Measurements from ENCODE around the gene TMEM91. TPM values are rescaled to one million over a fixed set of nuclear protein-coding genes. Genes with fewer than 3 reads are reported as not detected.

The TMEM91 gene
- total RNA-seq, 1 donor from 2014 or later = 52.6 TPM

GRCh38 chr19:41391618-41392017 lies 15.3 kb downstream of the TMEM91 start:
- Mint-ChIP-seq H3K9me3 (ENCODE audit: unreplicated experiment) (peaks cover 9% of the 10 kb centered on the region), H3K4me1 (ENCODE audit: low read depth, unreplicated experiment) (peaks cover 8% of the 10 kb centered on the region), H3K36me3 (ENCODE audit: unreplicated experiment) (no peaks in the 10 kb centered on the region), H3K27ac (ENCODE audit: unreplicated experiment) (no peak overlapping the region), H3K27me3 (ENCODE audit: unreplicated experiment) (no peaks in the 10 kb centered on the region), H3K4me3 (ENCODE audit: unreplicated experiment) (no peak overlapping the region)
- no peak for TF ChIP-seq CTCF (IDR thresholded peaks at IDR 0.05; ENCODE audit: partially characterized antibody, unreplicated experiment)
- no peak for DNase-seq

GRCh38 chr19:41392775-41393174 lies 16.4 kb downstream of the TMEM91 start:
- Mint-ChIP-seq H3K27me3 (ENCODE audit: unreplicated experiment) (peaks cover 6% of the 10 kb centered on the region), H3K27ac (ENCODE audit: unreplicated experiment) (no peak overlapping the region)
- DNase-seq = no peak

GRCh38 chr19:41395355-41395754 lies 19.0 kb downstream of the TMEM91 start:
- Mint-ChIP-seq H3K27ac (ENCODE audit: unreplicated experiment) (peak overlapping the region; percentile 14), H3K9me3 (ENCODE audit: unreplicated experiment) (peaks cover 13% of the 10 kb centered on the region), H3K27me3 (ENCODE audit: unreplicated experiment) (peaks cover 6% of the 10 kb centered on the region), H3K4me1 (ENCODE audit: low read depth, unreplicated experiment) (peaks cover 20% of the 10 kb centered on the region), H3K4me3 (ENCODE audit: unreplicated experiment) (peak overlapping the region; percentile 61), H3K36me3 (ENCODE audit: unreplicated experiment) (no peaks in the 10 kb centered on the region)
- DNase-seq = no peak
- no peak for TF ChIP-seq CTCF (IDR thresholded peaks at IDR 0.05; ENCODE audit: partially characterized antibody, unreplicated experiment)

More at GRCh38 chr19:41392775-41393174, 16.4 kb downstream of the TMEM91 start:
- TF ChIP-seq CTCF (IDR thresholded peaks at IDR 0.05; ENCODE audit: partially characterized antibody, unreplicated experiment) = no peak
- Mint-ChIP-seq H3K4me3 (ENCODE audit: unreplicated experiment) (no peak overlapping the region), H3K9me3 (ENCODE audit: unreplicated experiment) (peaks cover 13% of the 10 kb centered on the region), H3K36me3 (ENCODE audit: unreplicated experiment) (no peaks in the 10 kb centered on the region), H3K4me1 (ENCODE audit: low read depth, unreplicated experiment) (peaks cover 8% of the 10 kb centered on the region)

- Mint-ChIP-seq H3K4me3 (ENCODE audit: unreplicated experiment) (peak within 1 kb of the TSS; percentile 97), H3K4me1 (ENCODE audit: low read depth, unreplicated experiment) (peaks cover 20% of the 10 kb centered on the region), H3K27me3 (ENCODE audit: unreplicated experiment) (peaks cover 6% of the 10 kb centered on the region), H3K27ac (ENCODE audit: unreplicated experiment) (peak within 1 kb of the TSS; percentile 99), H3K9me3 (ENCODE audit: unreplicated experiment) (peaks cover 13% of the 10 kb centered on the region), H3K36me3 (ENCODE audit: unreplicated experiment) (no peaks in the 10 kb centered on the region)
- no peak for TF ChIP-seq CTCF (IDR thresholded peaks at IDR 0.05; ENCODE audit: partially characterized antibody, unreplicated experiment)
- DNase-seq = peak; percentile 99
These were observed 21.0 kb downstream of the TMEM91 start, which contains the start of the genes BCKDHA and EXOSC5 for GRCh38 chr19:41397086-41398049. Gene BCKDHA, plus strand, starts transcription at chr19:41397818. Its CDS starts 10 bp downstream, at chr19:41397828. Gene EXOSC5, minus strand, starts transcription at chr19:41397359. Its CDS starts 31 bp downstream, at chr19:41397328.

GRCh38 chr19:41398050-41398418 lies 21.7 kb downstream of the TMEM91 start:
- H3K4me1 Mint-ChIP-seq (ENCODE audit: low read depth, unreplicated experiment) = peaks cover 20% of the 10 kb centered on the region
- TF ChIP-seq CTCF (IDR thresholded peaks at IDR 0.05; ENCODE audit: partially characterized antibody, unreplicated experiment) = no peak
- H3K36me3 Mint-ChIP-seq (ENCODE audit: unreplicated experiment) = no peaks in the 10 kb centered on the region
- peaks cover 6% of the 10 kb centered on the region for H3K27me3 Mint-ChIP-seq (ENCODE audit: unreplicated experiment)
- peaks cover 11% of the 10 kb centered on the region for H3K9me3 Mint-ChIP-seq (ENCODE audit: unreplicated experiment)
- H3K27ac Mint-ChIP-seq (ENCODE audit: unreplicated experiment) = peak overlapping the region; percentile 99
- peak overlapping the region; percentile 97 for H3K4me3 Mint-ChIP-seq (ENCODE audit: unreplicated experiment)
- DNase-seq = no peak

Measured in glutamatergic neuron (in vitro differentiated cells).